OCI-LY3 (cell line): ENCODE measurements around the gene MACROD2.

Experiments
- EZH2phosphoT487 ChIP-seq: fragments of 200-600 bp; shearing (Covaris generic); IDR thresholded peaks from 2 replicates; pipeline ENCODE4 v1.6.1; 2018; ENCODE audit warnings: antibody characterized with exemption, mixed run types, low read depth
- TF ChIP-seq, protein P1 (sequence below): fragments of 200-600, 300-600 bp; sonication (generic); IDR thresholded peaks from 2 replicates; pipeline ENCODE4 v1.5.1; 2014; ENCODE audit warnings: antibody characterized with exemption, low read length, low read depth

DNA sequence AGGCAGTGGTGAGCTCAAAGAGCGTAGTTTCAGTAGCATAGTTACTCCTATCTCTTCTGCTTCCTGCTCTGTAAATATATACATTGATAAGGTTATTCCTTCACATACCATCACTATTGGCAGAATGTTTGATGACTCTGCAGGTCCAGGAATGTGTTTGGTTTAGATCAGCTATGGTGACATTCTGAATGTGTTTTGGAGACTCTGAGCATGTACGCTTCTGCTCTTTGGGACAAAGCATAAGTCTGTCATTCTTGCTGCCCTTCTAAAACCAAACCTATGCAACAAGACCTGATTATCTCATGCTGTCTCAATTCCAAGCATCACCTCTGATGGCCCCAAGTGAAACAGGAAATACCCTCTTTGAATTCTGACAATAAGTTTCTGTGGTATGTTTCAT is 1503.6 kb downstream of the MACROD2 start:
- TF ChIP-seq, protein P1, sequence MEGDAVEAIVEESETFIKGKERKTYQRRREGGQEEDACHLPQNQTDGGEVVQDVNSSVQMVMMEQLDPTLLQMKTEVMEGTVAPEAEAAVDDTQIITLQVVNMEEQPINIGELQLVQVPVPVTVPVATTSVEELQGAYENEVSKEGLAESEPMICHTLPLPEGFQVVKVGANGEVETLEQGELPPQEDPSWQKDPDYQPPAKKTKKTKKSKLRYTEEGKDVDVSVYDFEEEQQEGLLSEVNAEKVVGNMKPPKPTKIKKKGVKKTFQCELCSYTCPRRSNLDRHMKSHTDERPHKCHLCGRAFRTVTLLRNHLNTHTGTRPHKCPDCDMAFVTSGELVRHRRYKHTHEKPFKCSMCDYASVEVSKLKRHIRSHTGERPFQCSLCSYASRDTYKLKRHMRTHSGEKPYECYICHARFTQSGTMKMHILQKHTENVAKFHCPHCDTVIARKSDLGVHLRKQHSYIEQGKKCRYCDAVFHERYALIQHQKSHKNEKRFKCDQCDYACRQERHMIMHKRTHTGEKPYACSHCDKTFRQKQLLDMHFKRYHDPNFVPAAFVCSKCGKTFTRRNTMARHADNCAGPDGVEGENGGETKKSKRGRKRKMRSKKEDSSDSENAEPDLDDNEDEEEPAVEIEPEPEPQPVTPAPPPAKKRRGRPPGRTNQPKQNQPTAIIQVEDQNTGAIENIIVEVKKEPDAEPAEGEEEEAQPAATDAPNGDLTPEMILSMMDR, result no peak
- TF ChIP-seq EZH2phosphoT487, result no peak
